HUES64 (cell line): Measurements from ENCODE around the gene PCDHGB1. TPM values are rescaled to one million over a fixed set of nuclear protein-coding genes. Genes with fewer than 3 reads are reported as not detected.
A peak's percentile ranks its signal among the peaks of the same experiment; 100 is the strongest.
"Not testable (repeated sequence)": the region's sequence is repeated elsewhere in the genome, so short reads cannot be mapped to it uniquely, and the experiment has no call there.

Experiments used
- H3K27ac ChIP-seq: 2 replicates; pipeline ENCODE4 v1.7.0; 2013; ENCODE audit warnings: low read depth, low read length, inconsistent platforms
- H3K27me3 ChIP-seq: 2 replicates; pipeline ENCODE4 v1.6.1; 2013; ENCODE audit warnings: mild to moderate bottlenecking, low read length; ENCODE audit not compliant: insufficient read depth
- H3K36me3 ChIP-seq: 2 replicates; pipeline ENCODE4 v1.6.1; 2013; ENCODE audit warnings: mild to moderate bottlenecking, low read length; ENCODE audit not compliant: insufficient read depth
- H3K4me1 ChIP-seq: 2 replicates; pipeline ENCODE4 v1.6.1; 2013; ENCODE audit warnings: mild to moderate bottlenecking, low read length, moderate library complexity; ENCODE audit not compliant: insufficient read depth
- H3K4me3 ChIP-seq: 2 replicates; pipeline ENCODE4 v1.5.1; 2013; ENCODE audit warnings: mild to moderate bottlenecking, low read length, moderate library complexity
- H3K9ac ChIP-seq: 2 replicates; pipeline ENCODE4 v1.6.1; 2013; ENCODE audit warnings: mild to moderate bottlenecking, low read depth, low read length
- H3K9me3 ChIP-seq: 2 replicates; pipeline ENCODE4 v1.6.1; 2013; ENCODE audit warnings: low read depth, low read length; ENCODE audit not compliant: insufficient read depth
- WGBS: fragments of 150-250, 120-280 bp; methylation state at CpG from one replicate; pipeline ENCODE4 v1.1.7; 2013; ENCODE audit warnings: missing lambda C conversion rate; 5-methylcytosine and 5-hydroxymethylcytosine counted together
- polyA plus RNA-seq, 2 experiments: library from polyadenylated mRNA; stranded (reverse); fragments of 50-300 nt; gene quantifications; one replicate each; pipeline ENCODE4 v1.2.3, GENCODE V29; 2013

PCDHGB1 gene
- 0.75 TPM for polyA plus RNA-seq (2013, experiment 1 of 2)
- 1.1 TPM for polyA plus RNA-seq (2013, experiment 2 of 2)

DNA sequence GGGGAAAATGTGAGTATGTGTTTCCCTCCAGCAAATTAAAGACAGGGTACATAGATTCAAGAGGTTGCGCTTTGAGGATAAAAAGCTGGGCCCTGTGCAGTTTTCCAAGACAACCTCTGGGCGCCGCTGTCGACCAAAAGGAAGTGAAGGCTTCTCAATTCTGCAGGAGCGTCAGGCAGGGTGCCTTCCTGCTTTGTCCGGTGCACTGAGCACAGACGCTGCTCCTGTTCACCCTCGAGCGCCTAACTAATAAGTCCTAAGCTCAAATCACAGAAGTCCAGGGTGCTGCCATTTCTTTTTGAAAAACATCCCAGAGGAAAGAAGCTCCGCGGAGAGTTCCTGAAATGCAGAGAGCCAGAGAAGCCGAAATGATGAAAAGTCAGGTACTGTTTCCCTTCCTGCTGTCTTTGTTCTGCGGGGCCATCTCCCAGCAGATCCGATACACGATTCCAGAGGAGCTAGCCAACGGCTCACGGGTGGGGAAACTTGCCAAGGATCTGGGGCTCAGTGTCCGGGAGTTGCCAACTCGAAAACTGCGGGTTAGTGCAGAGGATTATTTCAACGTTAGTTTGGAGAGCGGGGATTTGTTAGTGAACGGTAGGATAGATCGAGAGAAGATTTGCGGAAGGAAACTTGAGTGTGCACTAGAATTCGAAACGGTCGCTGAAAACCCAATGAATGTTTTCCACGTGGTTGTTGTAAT, at the start of gene PCDHGB1:
TSS of gene PCDHGB1 (plus strand) at position 183 of the 703 bp plus-strand sequence. CDS start at position 345, 162 bp downstream.
- H3K36me3 ChIP-seq, result no peaks in the 10 kb centered on the region
- H3K9ac ChIP-seq, result no peak within 1 kb of the TSS; the same call in 1 of the 2 replicates
- no peaks in the 10 kb centered on the region for H3K27me3 ChIP-seq
- H3K4me3 ChIP-seq, result peak within 1 kb of the TSS; percentile 43
- H3K27ac ChIP-seq, result no peak within 1 kb of the TSS
- H3K9me3 ChIP-seq, result peaks cover 57% of the 10 kb centered on the region
- WGBS, result 81% methylated on average over 29 of the region's 29 CpGs
- no peaks in the 10 kb centered on the region for H3K4me1 ChIP-seq

DNA sequence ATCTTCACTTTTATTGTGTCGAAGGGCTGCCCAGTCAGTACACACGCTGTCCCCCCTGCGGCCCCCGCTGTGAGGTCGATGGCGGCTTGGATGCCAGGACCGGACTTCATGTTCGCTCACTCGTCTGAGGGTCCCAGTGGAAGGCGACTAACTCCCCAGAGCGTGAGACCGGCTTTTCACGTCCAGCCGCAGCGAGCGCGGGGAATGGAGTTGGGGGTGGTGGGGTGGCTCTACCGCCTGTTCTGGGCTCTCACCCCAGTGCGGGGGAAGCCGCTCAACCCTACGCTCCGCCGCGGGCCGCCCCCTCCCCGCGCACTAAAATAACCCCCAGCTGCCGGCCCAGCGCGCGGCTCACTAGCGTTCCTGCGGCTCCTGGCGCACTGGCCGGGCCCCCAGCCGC, 46.1 kb upstream of the PCDHGB1 start, which contains the start of gene SLC25A2:
TSS of gene SLC25A2 (minus strand) at position 294 of the 400 bp plus-strand sequence. CDS start at position 110, 184 bp downstream.
- no peak within 1 kb of the TSS for H3K9ac ChIP-seq
- no peak within 1 kb of the TSS for H3K4me3 ChIP-seq
- no peaks in the 10 kb centered on the region for H3K4me1 ChIP-seq
- peaks cover 11% of the 10 kb centered on the region; the same call in 1 of the 2 replicates for H3K9me3 ChIP-seq
- H3K27me3 ChIP-seq, result no peaks in the 10 kb centered on the region
- 97% methylated on average over 36 of the region's 36 CpGs for WGBS
- H3K27ac ChIP-seq, result no peak within 1 kb of the TSS
- H3K36me3 ChIP-seq, result no peaks in the 10 kb centered on the region

DNA sequence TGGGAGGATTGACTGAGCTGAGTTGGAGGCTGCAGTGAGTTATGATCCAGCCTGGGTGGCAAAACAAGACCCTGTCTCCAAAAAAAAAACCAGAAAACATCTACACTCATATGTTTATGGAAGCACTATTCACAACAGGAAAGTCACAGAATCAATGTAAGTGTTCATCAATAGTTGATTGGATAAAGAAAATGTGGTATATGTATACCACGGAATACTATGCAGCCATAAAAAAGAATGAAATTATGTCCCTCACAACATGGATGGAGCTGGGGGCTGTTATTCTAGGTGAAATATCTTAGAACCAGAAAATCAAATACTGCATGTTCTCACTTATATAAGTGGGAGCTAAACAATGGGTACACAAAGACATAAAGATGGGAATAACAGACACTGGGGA, 43.3 kb upstream of the PCDHGB1 start:
- no peaks in the 10 kb centered on the region for H3K36me3 ChIP-seq
- no peaks in the 10 kb centered on the region for H3K4me1 ChIP-seq
- no peaks in the 10 kb centered on the region for H3K27me3 ChIP-seq
- H3K4me3 ChIP-seq, result no peak overlapping the region
- peaks cover 11% of the 10 kb centered on the region; the same call in 1 of the 2 replicates for H3K9me3 ChIP-seq
- H3K27ac ChIP-seq, result no peak overlapping the region
- WGBS, result 86% methylated on average over 1 of the region's 1 CpG
- H3K9ac ChIP-seq, result no peak overlapping the region

DNA sequence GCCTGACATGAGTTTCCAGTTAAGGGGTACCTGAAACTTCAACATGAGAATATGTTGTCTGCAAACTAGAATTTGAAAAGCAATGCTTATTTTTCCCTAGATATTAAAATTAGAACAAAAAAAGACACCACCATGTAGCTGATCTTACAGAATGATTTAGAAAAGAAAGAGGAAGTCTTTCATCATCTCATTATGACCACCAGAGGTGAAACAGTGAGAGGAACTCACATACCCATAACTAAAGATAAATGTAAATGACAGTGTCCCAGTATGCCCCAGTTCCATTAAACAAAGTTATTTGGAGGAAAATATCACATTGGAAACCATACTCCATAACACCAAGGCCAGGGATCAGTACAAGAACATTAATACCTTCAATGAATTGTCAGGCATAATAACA, 36.2 kb upstream of the PCDHGB1 start:
- Histone ChIP-seq H3K27ac (no peak overlapping the region), H3K9ac (no peak overlapping the region), H3K27me3 (no peaks in the 10 kb centered on the region), H3K9me3 (peaks cover 15% of the 10 kb centered on the region), H3K4me1 (peaks cover 3% of the 10 kb centered on the region; the same call in 1 of the 2 replicates), H3K4me3 (no peak overlapping the region), H3K36me3 (peaks cover 19% of the 10 kb centered on the region)

DNA sequence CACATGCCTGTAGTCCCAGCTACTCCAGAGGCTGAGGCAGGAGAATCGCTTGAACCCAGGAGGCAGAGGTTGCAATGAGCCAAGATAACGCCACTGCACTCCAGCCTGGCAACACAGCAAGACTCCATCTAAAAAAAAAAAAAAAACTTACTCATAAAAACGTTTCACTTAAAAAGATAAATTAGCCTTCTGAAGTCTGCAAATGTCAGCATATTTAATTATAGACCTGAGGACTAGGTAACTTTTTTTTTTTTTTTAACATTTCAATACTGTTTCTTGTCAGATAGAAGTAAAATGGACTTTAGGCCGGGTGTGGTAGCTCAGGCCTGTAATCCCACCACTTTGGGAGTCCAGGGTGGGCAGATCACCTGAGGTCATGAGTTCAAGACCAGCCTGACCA, 32.9 kb upstream of the PCDHGB1 start:
- H3K27ac ChIP-seq, H3K4me1 ChIP-seq, H3K27me3 ChIP-seq, H3K4me3 ChIP-seq, H3K9ac ChIP-seq: not testable (repeated sequence)
- H3K36me3 ChIP-seq, result peaks cover 31% of the 10 kb centered on the region
- WGBS, result 91% methylated on average over 4 of the region's 4 CpGs
- peaks cover 29% of the 10 kb centered on the region for H3K9me3 ChIP-seq

DNA sequence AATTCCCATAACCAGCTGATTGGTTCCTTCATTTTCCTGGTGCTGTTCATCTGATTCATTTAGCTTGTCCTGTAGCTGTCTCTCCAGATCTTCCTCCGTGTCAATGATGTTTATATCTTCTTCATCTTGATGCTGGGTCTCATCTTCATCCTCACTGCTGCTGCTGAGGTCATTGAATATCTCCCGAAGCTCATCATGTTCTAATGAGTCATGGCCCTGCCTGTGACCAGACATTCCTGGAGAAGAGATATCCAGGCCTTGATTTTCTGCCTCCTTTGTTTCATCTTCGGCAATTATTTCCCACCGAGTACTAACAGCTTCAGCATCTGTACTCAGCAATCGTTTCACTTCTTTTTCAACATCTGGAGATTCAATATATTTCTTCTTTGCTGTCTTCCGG, 30.7 kb upstream of the PCDHGB1 start:
- peaks cover 3% of the 10 kb centered on the region; the same call in 1 of the 2 replicates for H3K4me1 ChIP-seq
- no peaks in the 10 kb centered on the region for H3K27me3 ChIP-seq
- H3K27ac ChIP-seq, result no peak overlapping the region
- H3K4me3 ChIP-seq, result peak overlapping the region; percentile 93
- peaks cover 31% of the 10 kb centered on the region for H3K36me3 ChIP-seq
- 94% methylated on average over 6 of the region's 6 CpGs for WGBS
- H3K9ac ChIP-seq, result no peak overlapping the region
- peaks cover 29% of the 10 kb centered on the region for H3K9me3 ChIP-seq

DNA sequence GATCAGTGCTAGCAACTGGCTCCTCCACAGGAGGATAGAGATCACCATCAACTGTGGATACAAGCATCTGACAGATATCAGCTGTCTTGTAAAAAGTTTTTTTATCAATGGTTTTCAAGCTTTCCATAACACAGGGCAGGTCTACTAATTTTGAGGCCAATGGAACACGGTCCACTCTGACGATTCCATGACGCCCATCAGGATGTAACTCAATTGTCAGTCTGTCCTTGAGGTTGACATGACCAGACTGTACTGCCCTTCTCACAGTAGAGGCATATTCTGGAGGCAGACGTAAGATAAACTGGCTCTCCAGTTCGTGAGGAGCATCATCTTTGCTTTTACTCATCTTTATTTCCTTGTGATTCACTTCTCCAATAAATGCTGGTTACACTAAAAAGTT, 30.2 kb upstream of the PCDHGB1 start:
- Histone ChIP-seq H3K9ac (peak overlapping the region; percentile 99; the same call in 1 of the 2 replicates), H3K27me3 (no peaks in the 10 kb centered on the region), H3K36me3 (peaks cover 31% of the 10 kb centered on the region), H3K4me1 (peaks cover 3% of the 10 kb centered on the region; the same call in 1 of the 2 replicates), H3K9me3 (peaks cover 29% of the 10 kb centered on the region), H3K27ac (no peak overlapping the region; the same call in 1 of the 2 replicates), H3K4me3 (peak overlapping the region; percentile 93)
- WGBS, result 79% methylated on average over 5 of the region's 5 CpGs

DNA sequence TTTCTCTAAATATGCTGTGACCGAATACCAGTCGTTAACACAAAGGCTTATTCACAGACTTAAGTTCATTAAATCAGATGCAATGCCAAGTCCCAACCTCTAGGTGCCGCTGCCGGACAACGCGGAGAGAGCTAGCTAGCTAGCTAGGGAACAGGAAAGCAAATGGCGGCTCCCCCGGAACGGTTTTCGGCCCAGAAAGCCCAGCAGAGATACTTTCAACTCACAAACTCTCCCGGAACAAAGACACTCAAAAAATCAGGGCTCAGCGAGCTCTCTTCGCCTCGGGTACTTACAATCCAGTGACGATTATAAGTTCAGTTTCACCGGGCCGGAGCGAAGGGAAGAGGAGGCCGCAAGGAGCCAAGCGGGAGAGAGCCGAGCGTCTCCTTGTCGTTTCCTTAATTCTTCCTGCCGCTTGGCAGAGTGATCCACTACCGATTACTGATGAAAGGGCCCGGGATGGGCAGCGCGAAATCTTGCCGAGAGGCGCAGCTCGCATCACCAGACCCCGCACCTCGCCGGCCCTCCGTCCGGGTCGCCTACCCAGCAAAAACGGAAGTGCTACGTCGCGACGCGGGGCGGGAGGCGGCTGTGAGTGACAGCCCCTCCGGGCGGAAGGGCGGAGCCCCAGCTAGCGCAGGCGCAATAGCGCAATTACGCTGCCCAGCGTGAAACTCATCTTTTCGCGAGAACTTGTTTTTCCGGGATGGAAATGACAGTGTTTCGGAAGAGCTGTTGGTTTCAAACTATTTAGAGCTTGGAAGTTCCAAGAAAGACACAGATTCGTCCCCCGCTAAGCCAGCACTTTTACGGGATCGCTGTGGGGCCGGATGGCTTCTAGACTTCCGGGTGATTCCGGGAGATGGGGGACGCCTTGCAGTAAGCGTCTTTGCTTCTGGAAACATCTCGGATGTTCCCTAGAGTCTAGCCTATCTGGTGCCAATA, 29.4 kb upstream of the PCDHGB1 start, which contains the start of gene TAF7:
TSS of gene TAF7 (minus strand) at position 560 of the 945 bp plus-strand sequence. CDS start 740 bp downstream, outside the sequence.
- peaks cover 31% of the 10 kb centered on the region for H3K36me3 ChIP-seq
- peaks cover 29% of the 10 kb centered on the region for H3K9me3 ChIP-seq
- peak within 1 kb of the TSS; percentile 93 for H3K27ac ChIP-seq
- H3K27me3 ChIP-seq, result no peaks in the 10 kb centered on the region
- peak within 1 kb of the TSS; percentile 93 for H3K4me3 ChIP-seq
- H3K4me1 ChIP-seq, result peaks cover 3% of the 10 kb centered on the region; the same call in 1 of the 2 replicates
- 2% methylated on average over 67 of the region's 67 CpGs for WGBS
- H3K9ac ChIP-seq, result peak within 1 kb of the TSS; percentile 99

DNA sequence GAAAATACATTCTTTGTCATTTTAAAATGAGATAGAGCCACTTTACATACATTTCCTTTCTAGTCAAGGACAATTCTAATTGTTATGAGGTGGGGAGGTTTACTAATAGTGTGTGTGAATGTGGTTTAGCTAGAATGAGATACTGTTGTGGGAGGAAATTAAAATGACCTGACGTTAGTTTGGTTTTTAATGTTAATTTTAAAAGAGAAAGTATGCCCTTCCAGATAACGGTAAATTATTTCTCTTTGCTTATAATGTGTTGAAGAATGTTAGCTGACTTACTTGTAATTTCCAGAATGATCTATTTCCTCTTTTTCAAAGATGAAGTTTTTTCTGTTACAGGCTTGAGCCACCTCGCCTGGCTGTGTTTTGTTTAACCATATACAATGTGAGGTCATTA, 27.6 kb upstream of the PCDHGB1 start:
- H3K27me3 ChIP-seq, result no peaks in the 10 kb centered on the region
- H3K4me1 ChIP-seq, result peaks cover 3% of the 10 kb centered on the region; the same call in 1 of the 2 replicates
- 97% methylated on average over 2 of the region's 3 CpGs for WGBS
- H3K4me3 ChIP-seq, result no peak overlapping the region
- H3K9me3 ChIP-seq, result peaks cover 24% of the 10 kb centered on the region
- H3K9ac ChIP-seq, result no peak overlapping the region
- no peak overlapping the region for H3K27ac ChIP-seq
- H3K36me3 ChIP-seq, result peaks cover 23% of the 10 kb centered on the region

DNA sequence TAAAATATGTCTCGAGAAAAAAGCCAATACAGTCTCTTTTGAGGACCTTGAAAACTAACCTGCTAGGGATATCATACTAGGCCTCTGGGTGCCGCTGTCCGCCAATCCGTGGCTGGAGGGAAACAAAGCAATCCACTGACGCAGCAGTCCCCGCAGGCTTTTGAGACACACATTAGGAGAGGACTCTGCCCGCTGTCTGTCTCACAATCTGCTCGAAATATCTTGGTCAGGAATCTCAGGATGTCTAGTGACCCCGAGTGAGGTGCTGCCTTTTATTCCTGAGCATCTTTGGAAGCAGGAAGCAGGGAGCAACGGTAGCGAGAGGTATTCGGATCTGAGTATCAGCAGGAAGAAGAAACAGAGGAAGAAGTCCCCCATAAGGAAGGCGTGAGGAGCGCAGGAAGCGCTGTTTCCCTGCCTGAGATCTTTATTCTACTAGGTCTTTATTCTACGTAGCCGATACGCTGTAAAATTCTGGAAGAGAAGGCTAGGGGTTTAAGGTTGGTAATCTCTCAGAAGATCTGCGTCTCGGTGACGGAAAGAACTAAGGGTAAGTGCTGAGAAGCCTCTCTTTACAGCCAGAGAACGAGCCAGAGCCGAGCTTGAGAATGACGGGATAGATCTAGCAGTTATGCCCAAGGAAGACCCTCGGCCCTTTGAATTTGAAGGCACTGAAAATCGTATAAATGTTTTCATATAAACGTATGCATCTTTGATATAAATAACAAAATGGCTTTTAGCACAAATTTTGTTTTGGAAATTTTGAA, 23.6 kb upstream of the PCDHGB1 start:
- Histone ChIP-seq H3K4me3 (peak overlapping the region; percentile 65), H3K27me3 (no peaks in the 10 kb centered on the region), H3K4me1 (no peaks in the 10 kb centered on the region), H3K36me3 (no peaks in the 10 kb centered on the region), H3K9ac (peak overlapping the region; percentile 80), H3K27ac (0 out of 2 replicates have a peak overlapping the region, but pooled peaks have one; percentile 49), H3K9me3 (peaks cover 15% of the 10 kb centered on the region; the same call in 1 of the 2 replicates)
- WGBS, result 74% methylated on average over 26 of the region's 27 CpGs
